SK-N-SH (cell line): ENCODE measurements around the gene SPOUT1. TPM values are rescaled to one million over a fixed set of nuclear protein-coding genes. Genes with fewer than 3 reads are reported as not detected.

Source experiments
- CTCF ChIA-PET: fragments of 300-600, 350-600 bp; formaldehyde crosslinking; extraction: SDS; loops from one replicate; lab custom pipeline; 2021; lab: Yijun Ruan, JAX
- POLR2A ChIA-PET: fragments of 350-600 bp; sonication (Branson Sonifier 250); formaldehyde crosslinking; extraction: SDS; loops from one replicate; lab custom pipeline; 2020; ENCODE audit warnings: antibody characterized with exemption, inconsistent platforms; lab: Yijun Ruan, JAX
- DNase-seq: peaks from one replicate; pipeline ENCODE4 v3.0.0; 2012
- H2AFZ ChIP-seq: fragments of 200-600 bp; sonication (generic); 2 replicates; pipeline ENCODE4 v1.8.1; 2016; ENCODE audit warnings: antibody characterized with exemption, mild to moderate bottlenecking, low read depth
- H3F3A ChIP-seq: fragments of 200-600 bp; sonication (generic); replicated peaks from 2 replicates; pipeline ENCODE3; 2016; ENCODE audit warnings: antibody characterized with exemption, mild to moderate bottlenecking; ENCODE audit not compliant: insufficient read depth
- H3K27ac ChIP-seq, 2 experiments: fragments of 200-500 bp in 1 of 2; fragments of 200-600 bp in 1 of 2; sonication (Bioruptor generic) in 1 of 2; sonication (generic), shearing (Covaris generic) in 1 of 2; 2 replicates each; pipeline versions ENCODE4 v1.5.1 to v1.6.1; 2014 to 2016; ENCODE audit warnings: low read depth in 2 of 2, inconsistent platforms in 1 of 2, low read length in 1 of 2, mild to moderate bottlenecking in 1 of 2, mixed read lengths in 1 of 2
- H3K27me3 ChIP-seq: fragments of 200-600 bp; sonication (generic), shearing (Covaris generic); 2 replicates; pipeline ENCODE4 v1.6.1; 2016; ENCODE audit warnings: mixed run types; ENCODE audit not compliant: insufficient read depth
- H3K36me3 ChIP-seq, 2 experiments: fragments of 200-500 bp in 1 of 2; fragments of 200-600 bp in 1 of 2; sonication (Bioruptor generic) in 1 of 2; sonication (generic) in 1 of 2; replicated peaks in 1 of 2; 2 replicates each; pipeline versions ENCODE3 to v1.5.1; 2014 to 2016; ENCODE audit warnings: low read length in 1 of 2, mild to moderate bottlenecking in 1 of 2; ENCODE audit not compliant: insufficient read depth in 2 of 2, control insufficient read depth in 1 of 2
- H3K4me1 ChIP-seq, 2 experiments: fragments of 200-500 bp in 1 of 2; fragments of 200-600 bp in 1 of 2; sonication (Bioruptor generic) in 1 of 2; sonication (generic), shearing (Covaris generic) in 1 of 2; 2 replicates each; pipeline versions ENCODE4 v1.5.1 to v1.6.1; 2014 to 2016; ENCODE audit warnings: low read depth in 1 of 2, low read length in 1 of 2, mixed run types in 1 of 2; ENCODE audit not compliant: insufficient read depth in 2 of 2, control insufficient read depth in 1 of 2
- H3K4me2 ChIP-seq: fragments of 200-600 bp; sonication (generic), shearing (Covaris generic); 2 replicates; pipeline ENCODE4 v1.6.1; 2017; ENCODE audit warnings: mixed run types
- H3K4me3 ChIP-seq, 2 experiments: fragments of 200-500 bp in 1 of 2; fragments of 200-600 bp in 1 of 2; sonication (Bioruptor generic) in 1 of 2; sonication (generic), shearing (Covaris generic) in 1 of 2; 2 replicates each; pipeline versions ENCODE4 v1.5.1 to v1.8.1; 2014 to 2016; ENCODE audit warnings: low read depth in 2 of 2, inconsistent platforms in 1 of 2, low read length in 1 of 2, mild to moderate bottlenecking in 1 of 2, mixed read lengths in 1 of 2, moderate library complexity in 1 of 2
- H3K79me2 ChIP-seq: fragments of 200-600 bp; sonication (generic); 2 replicates; pipeline ENCODE4 v1.8.1; 2017; ENCODE audit warnings: mild to moderate bottlenecking; ENCODE audit not compliant: insufficient read depth
- H3K9ac ChIP-seq: fragments of 200-600 bp; sonication (generic); 2 replicates; pipeline ENCODE4 v1.6.1; 2017; ENCODE audit warnings: mixed run types
- H3K9me2 ChIP-seq: fragments of 200-600 bp; sonication (generic); 2 replicates; pipeline ENCODE4 v1.6.1; 2017; ENCODE audit warnings: mixed run types
- H3K9me3 ChIP-seq: fragments of 200-600 bp; sonication (generic); 2 replicates; pipeline ENCODE4 v1.6.1; 2017; ENCODE audit warnings: mixed run types, mild to moderate bottlenecking, moderate library complexity
- H4K20me1 ChIP-seq: fragments of 200-600 bp; sonication (generic); 2 replicates; pipeline ENCODE4 v1.6.1; 2017; ENCODE audit warnings: mild to moderate bottlenecking, mixed run types; ENCODE audit not compliant: insufficient read depth
- CTCF ChIP-seq: fragments of 200-600 bp; sonication (generic); IDR thresholded peaks from 2 replicates; pipeline ENCODE4 v1.6.1; 2017; ENCODE audit warnings: antibody characterized with exemption, mild to moderate bottlenecking, moderate library complexity
- ELF1 ChIP-seq: IDR thresholded peaks from 2 replicates; pipeline ENCODE4 v1.4.0; 2012
- EP300 ChIP-seq, 2 experiments: IDR thresholded peaks; 2 replicates each; pipeline versions ENCODE4 v1.4.0 to v1.6.1; 2012; ENCODE audit warnings: borderline replicate concordance in 1 of 2, low read depth in 1 of 2, low read length in 1 of 2
- EZH2phosphoT487 ChIP-seq: fragments of 200-600 bp; sonication (generic); IDR thresholded peaks from 2 replicates; pipeline ENCODE4 v1.6.1; 2017; ENCODE audit warnings: low read depth, mixed run types, mild to moderate bottlenecking, antibody characterized with exemption, moderate library complexity, borderline replicate concordance
- FOXM1 ChIP-seq: IDR thresholded peaks from 2 replicates; pipeline ENCODE4 v1.4.0; 2012; ENCODE audit warnings: low read depth, mild to moderate bottlenecking
- GABPA ChIP-seq: IDR thresholded peaks from 2 replicates; pipeline ENCODE4 v1.4.0; 2012; ENCODE audit warnings: low read depth, mild to moderate bottlenecking
- GATA2 ChIP-seq: sonication (generic); formaldehyde crosslinking; IDR thresholded peaks from 2 replicates; pipeline ENCODE4 v1.5.0; 2020; ENCODE audit warnings: mild to moderate bottlenecking, missing genetic modification reagents
- JUND ChIP-seq: IDR thresholded peaks from 2 replicates; pipeline ENCODE4 v1.4.0; 2012
- MAX ChIP-seq: IDR thresholded peaks from 2 replicates; pipeline ENCODE4 v1.4.0; 2012; ENCODE audit warnings: low read depth
- MEF2A ChIP-seq: IDR thresholded peaks from 2 replicates; pipeline ENCODE4 v1.4.0; 2012; ENCODE audit warnings: low read depth, borderline replicate concordance
- MXI1 ChIP-seq: IDR thresholded peaks from 2 replicates; pipeline ENCODE4 v1.6.1; 2012; ENCODE audit warnings: mild to moderate bottlenecking, low read depth, low read length, improper control_type of control experiment
- NFIC ChIP-seq: IDR thresholded peaks from 2 replicates; pipeline ENCODE4 v1.4.0; 2012; ENCODE audit warnings: borderline replicate concordance
- RCOR1 ChIP-seq: fragments of 150-350 bp; IDR thresholded peaks from 2 replicates; pipeline ENCODE4 v1.6.1; 2017; ENCODE audit warnings: antibody characterized with exemption, low read length
- REST ChIP-seq: IDR thresholded peaks from 2 replicates; pipeline ENCODE4 v1.6.1; 2012; ENCODE audit warnings: mild to moderate bottlenecking, low read depth, low read length, moderate library complexity
- RFX5 ChIP-seq: IDR thresholded peaks from 2 replicates; pipeline ENCODE4 v1.6.1; 2012; ENCODE audit warnings: mild to moderate bottlenecking, improper control_type of control experiment, low read length
- RXRA ChIP-seq: IDR thresholded peaks from 2 replicates; pipeline ENCODE4 v1.4.0; 2012; ENCODE audit warnings: low read depth, mild to moderate bottlenecking, borderline replicate concordance
- USF1 ChIP-seq: IDR thresholded peaks from 2 replicates; pipeline ENCODE4 v1.4.0; 2012; ENCODE audit warnings: low read depth, borderline replicate concordance
- YY1 ChIP-seq: IDR thresholded peaks from 2 replicates; pipeline ENCODE4 v1.4.0; 2012; ENCODE audit warnings: low read depth, mild to moderate bottlenecking
- ZBTB33 ChIP-seq: IDR thresholded peaks from 2 replicates; pipeline ENCODE4 v1.4.0; 2012; ENCODE audit warnings: low read depth, borderline replicate concordance
- WGBS: methylation state at CpG from one replicate; pipeline ENCODE4 v1.1.6; 2017; ENCODE audit warnings: low lambda C conversion rate; 5-methylcytosine and 5-hydroxymethylcytosine counted together
- polyA plus RNA-seq, 3 experiments: library from polyadenylated mRNA; depleted of rRNA; stranded (reverse); fragments of >200 nt; gene quantifications; 2 replicates each; pipeline ENCODE4 v1.2.3, GENCODE V29; 2012

The SPOUT1 gene
- polyA plus RNA-seq, 1 of the 3 experiments (the other 2 are of a cell fraction), result 44.2 TPM

GRCh38 chr9:128840524-128840923, 10.9 kb upstream of the SPOUT1 start:
- H2AFZ ChIP-seq, result no peak overlapping the region
- peaks cover 0 to 7% of the 10 kb centered on the region in 2 experiments; a peak in 1 of 4 replicates for H3K4me1 ChIP-seq
- H3K36me3 ChIP-seq, result no peaks in the 10 kb centered on the region
- H4K20me1 ChIP-seq, result no peaks in the 10 kb centered on the region
- H3K9ac ChIP-seq, result no peak overlapping the region
- no peaks in the 10 kb centered on the region for H3K79me2 ChIP-seq
- no peak for DNase-seq
- 90% methylated on average over 1 of the region's 1 CpG for WGBS
- no peak overlapping the region for H3K27ac ChIP-seq
- ChIA-PET POLR2A (no interaction called here), CTCF (no interaction called here)
- no peak overlapping the region for H3K4me2 ChIP-seq
- H3K9me3 ChIP-seq, result no peaks in the 10 kb centered on the region
- no peaks in the 10 kb centered on the region for H3K27me3 ChIP-seq
- no peaks in the 10 kb centered on the region for H3F3A ChIP-seq
- H3K9me2 ChIP-seq, result no peaks in the 10 kb centered on the region
- no peak overlapping the region for H3K4me3 ChIP-seq
- TF ChIP-seq NFIC, result no peak
- TF ChIP-seq YY1, result no peak

- H3K9me3 ChIP-seq, result no peaks in the 10 kb centered on the region
- H4K20me1 ChIP-seq, result no peaks in the 10 kb centered on the region
- TF ChIP-seq USF1 (no peak), YY1 (no peak), CTCF (no peak), RXRA (no peak), NFIC (no peak), MAX (no peak), ZBTB33 (no peak), EZH2phosphoT487 (no peak), EP300 (IDR thresholded peaks at IDR 0.05; ENCODE audit: borderline replicate concordance in 1 of 2, low read depth in 1 of 2, low read length in 1 of 2) (no peak), REST (no peak), GABPA (no peak), MEF2A (no peak), GATA2 (CRISPR knock-in tag) (no peak), FOXM1 (no peak), JUND (no peak), RCOR1 (no peak), RFX5 (no peak), MXI1 (no peak), ELF1 (no peak)
- H3K9ac ChIP-seq, result no peak overlapping the region
- H3K4me2 ChIP-seq, result no peak overlapping the region
- no peaks in the 10 kb centered on the region for H3K79me2 ChIP-seq
- no peaks in the 10 kb centered on the region for H3K27me3 ChIP-seq
- H3K9me2 ChIP-seq, result no peaks in the 10 kb centered on the region
- no peaks in the 10 kb centered on the region for H3F3A ChIP-seq
- no peak overlapping the region for H3K4me3 ChIP-seq
- no peak for DNase-seq
- no peaks in the 10 kb centered on the region for H3K36me3 ChIP-seq
- H3K4me1 ChIP-seq, result no peaks in the 10 kb centered on the region
- WGBS, result no CpG with 5 or more reads among the region's 3 CpGs
- ChIA-PET POLR2A (interaction anchor here (0.9 kb wide), 1 partner anchor 9 kb away, joined by 3 read pairs; the partner anchor contains the start of gene SPOUT1), CTCF (interaction anchor here (1.0 to 3.0 kb wide), 2 partner anchors 14 to 26 kb away, joined by 3 to 8 read pairs; no protein-coding TSS in a partner anchor)
- no peak overlapping the region for H2AFZ ChIP-seq
- H3K27ac ChIP-seq, result no peak overlapping the region
Observed at GRCh38 chr9:128838338-128838737, 8.7 kb upstream of the SPOUT1 start.
